Karpas-422 (cell line): ENCODE data around the gene DMPK. TPM values are rescaled to one million over a fixed set of nuclear protein-coding genes. Genes with fewer than 3 reads are reported as not detected.

Experiments
- DNase-seq: peaks from one replicate; pipeline ENCODE4 v3.0.0-alpha.2; 2015
- H2AFZ ChIP-seq: fragments of 200-600 bp; sonication (generic); 2 replicates; pipeline ENCODE4 v1.6.1; 2014; ENCODE audit warnings: antibody characterized with exemption, low read length, mixed read lengths
- H3K27ac ChIP-seq: fragments of 200-600 bp; sonication (generic); 2 replicates; pipeline ENCODE4 v1.5.1; 2014; ENCODE audit warnings: mild to moderate bottlenecking, low read length, moderate library complexity
- H3K27me3 ChIP-seq: fragments of 200-600 bp; sonication (generic); 2 replicates; pipeline ENCODE4 v1.6.1; 2014; ENCODE audit warnings: low read length, mixed read lengths
- H3K36me3 ChIP-seq: fragments of 200-600 bp; sonication (generic); 2 replicates; pipeline ENCODE4 v1.6.1; 2014; ENCODE audit warnings: low read length, mixed read lengths; ENCODE audit not compliant: insufficient read depth
- H3K4me1 ChIP-seq: fragments of 200-600 bp; sonication (generic); 2 replicates; pipeline ENCODE4 v1.6.1; 2014; ENCODE audit warnings: mild to moderate bottlenecking, low read length, mixed read lengths
- H3K4me2 ChIP-seq: fragments of 200-600 bp; sonication (generic); 2 replicates; pipeline ENCODE4 v1.6.1; 2014; ENCODE audit warnings: low read length, low read depth, mild to moderate bottlenecking; ENCODE audit not compliant: poor library complexity, severe bottlenecking
- H3K4me3 ChIP-seq: fragments of 200-600 bp; sonication (generic); 2 replicates; pipeline ENCODE4 v1.5.1; 2014; ENCODE audit warnings: mild to moderate bottlenecking, antibody characterized with exemption, low read length, mixed read lengths
- H3K79me2 ChIP-seq: fragments of 200-600 bp; sonication (generic); 2 replicates; pipeline ENCODE4 v1.6.1; 2014; ENCODE audit warnings: mild to moderate bottlenecking, low read length, mixed read lengths
- H3K9ac ChIP-seq: fragments of 200-600 bp; sonication (generic); 2 replicates; pipeline ENCODE4 v1.6.0; 2014; ENCODE audit warnings: low read length
- H3K9me2 ChIP-seq: fragments of 200-600 bp; sonication (generic), shearing (Covaris generic); replicated peaks from 2 replicates; pipeline ENCODE4 v1.6.0; 2014; ENCODE audit warnings: mild to moderate bottlenecking, low read length, moderate library complexity; ENCODE audit not compliant: insufficient read depth
- H3K9me3 ChIP-seq: fragments of 300-700, 200-600 bp; sonication (generic); 2 replicates; pipeline ENCODE4 v1.6.1; 2014; ENCODE audit warnings: low read length, mixed read lengths
- H4K20me1 ChIP-seq: fragments of 200-600 bp; sonication (generic); 2 replicates; pipeline ENCODE4 v1.6.1; 2014; ENCODE audit warnings: mild to moderate bottlenecking, antibody characterized with exemption, low read length, low read depth; ENCODE audit not compliant: insufficient read depth
- total RNA-seq: library from RNA; depleted of rRNA; stranded (reverse); fragments of >200 nt; shearing (Covaris generic); gene quantifications from 2 replicates; pipeline ENCODE4 v1.2.3, GENCODE V29; 2014; ENCODE audit warnings: low replicate concordance

DMPK gene
- total RNA-seq, 1 experiment from 2014 or later: 11.5 TPM

GRCh38 chr19:45772130-45772840, 10.0 kb downstream of the DMPK start:
- no peak overlapping the region for H3K9ac ChIP-seq
- 0 out of 2 replicates have a peak, but pooled peaks cover 4% of the 10 kb centered on the region for H4K20me1 ChIP-seq
- peaks cover 24% of the 10 kb centered on the region for H3K4me1 ChIP-seq
- DNase-seq: no peak
- H3K27me3 ChIP-seq: no peaks in the 10 kb centered on the region
- no peaks in the 10 kb centered on the region for H3K79me2 ChIP-seq
- H3K4me2 ChIP-seq: no peak overlapping the region
- H3K27ac ChIP-seq: no peak overlapping the region
- no peak overlapping the region for H3K4me3 ChIP-seq
- no peaks in the 10 kb centered on the region; the same call in 1 of the 2 replicates for H3K36me3 ChIP-seq
- no peaks in the 10 kb centered on the region for H3K9me2 ChIP-seq
- no peaks in the 10 kb centered on the region for H3K9me3 ChIP-seq
- H2AFZ ChIP-seq: no peak overlapping the region

DNA sequence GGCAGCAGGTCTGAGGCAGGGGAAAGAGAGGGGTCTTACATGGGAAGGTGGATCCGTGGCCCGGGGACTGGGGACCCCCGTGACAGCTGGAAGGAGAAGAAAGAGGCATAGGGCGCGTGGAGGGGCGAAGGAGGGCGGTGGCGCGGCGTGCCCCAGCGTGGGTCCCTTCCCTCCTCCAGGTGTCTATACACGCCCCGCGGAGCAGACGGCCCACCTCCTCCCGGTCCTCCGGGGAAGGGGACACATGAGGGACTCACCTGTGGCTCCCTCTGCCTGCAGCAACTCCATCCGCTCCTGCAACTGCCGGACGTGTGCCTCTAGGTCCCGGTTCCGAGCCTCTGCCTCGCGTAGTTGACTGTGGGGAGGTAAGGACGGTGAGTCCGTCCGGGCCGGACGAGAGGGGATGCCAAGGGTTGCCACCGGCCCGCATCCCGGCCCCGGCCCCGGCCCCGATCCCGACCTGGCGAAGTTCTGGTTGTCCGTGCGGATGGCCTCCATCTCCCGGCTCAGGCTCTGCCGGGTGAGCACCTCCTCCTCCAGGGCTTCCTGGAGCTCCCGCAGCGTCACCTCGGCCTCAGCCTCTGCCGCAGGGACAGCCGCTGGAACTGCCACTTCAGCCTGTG, 10.9 kb downstream of the DMPK start:
- DNase-seq: no peak
- Histone ChIP-seq H3K4me3 (no peak overlapping the region), H2AFZ (no peak overlapping the region), H4K20me1 (0 out of 2 replicates have a peak, but pooled peaks cover 4% of the 10 kb centered on the region), H3K27ac (no peak overlapping the region), H3K27me3 (no peaks in the 10 kb centered on the region), H3K4me1 (peaks cover 24% of the 10 kb centered on the region), H3K9ac (peak overlapping the region; percentile 45; the same call in 1 of the 2 replicates), H3K79me2 (no peaks in the 10 kb centered on the region), H3K4me2 (peak overlapping the region; percentile 87), H3K9me3 (no peaks in the 10 kb centered on the region), H3K9me2 (no peaks in the 10 kb centered on the region), H3K36me3 (no peaks in the 10 kb centered on the region)

GRCh38 chr19:45770192-45771101, 11.8 kb downstream of the DMPK start:
- Histone ChIP-seq H3K4me2 (peak overlapping the region; percentile 87), H2AFZ (no peak overlapping the region), H3K9me2 (no peaks in the 10 kb centered on the region), H3K27me3 (no peaks in the 10 kb centered on the region), H4K20me1 (0 out of 2 replicates have a peak, but pooled peaks cover 4% of the 10 kb centered on the region), H3K27ac (peak overlapping the region; percentile 64), H3K79me2 (no peaks in the 10 kb centered on the region), H3K9me3 (no peaks in the 10 kb centered on the region), H3K4me3 (peak overlapping the region; percentile 62), H3K9ac (peak overlapping the region; percentile 70), H3K4me1 (peaks cover 24% of the 10 kb centered on the region), H3K36me3 (no peaks in the 10 kb centered on the region)
- DNase-seq: peak; percentile 99

- H3K79me2 ChIP-seq: no peaks in the 10 kb centered on the region
- H2AFZ ChIP-seq: no peak overlapping the region
- H3K36me3 ChIP-seq: no peaks in the 10 kb centered on the region
- H3K9me3 ChIP-seq: no peaks in the 10 kb centered on the region
- no peaks in the 10 kb centered on the region for H3K9me2 ChIP-seq
- no peaks in the 10 kb centered on the region for H3K27me3 ChIP-seq
- H3K4me3 ChIP-seq: peak overlapping the region; percentile 62
- H3K4me1 ChIP-seq: peaks cover 24% of the 10 kb centered on the region
- DNase-seq: peak; percentile 70
- peak overlapping the region; percentile 87 for H3K4me2 ChIP-seq
- H3K9ac ChIP-seq: peak overlapping the region; percentile 70
- peak overlapping the region; percentile 64 for H3K27ac ChIP-seq
- 0 out of 2 replicates have a peak, but pooled peaks cover 4% of the 10 kb centered on the region for H4K20me1 ChIP-seq
These were observed 12.5 kb downstream of the DMPK start for GRCh38 chr19:45769821-45770191.

DNA sequence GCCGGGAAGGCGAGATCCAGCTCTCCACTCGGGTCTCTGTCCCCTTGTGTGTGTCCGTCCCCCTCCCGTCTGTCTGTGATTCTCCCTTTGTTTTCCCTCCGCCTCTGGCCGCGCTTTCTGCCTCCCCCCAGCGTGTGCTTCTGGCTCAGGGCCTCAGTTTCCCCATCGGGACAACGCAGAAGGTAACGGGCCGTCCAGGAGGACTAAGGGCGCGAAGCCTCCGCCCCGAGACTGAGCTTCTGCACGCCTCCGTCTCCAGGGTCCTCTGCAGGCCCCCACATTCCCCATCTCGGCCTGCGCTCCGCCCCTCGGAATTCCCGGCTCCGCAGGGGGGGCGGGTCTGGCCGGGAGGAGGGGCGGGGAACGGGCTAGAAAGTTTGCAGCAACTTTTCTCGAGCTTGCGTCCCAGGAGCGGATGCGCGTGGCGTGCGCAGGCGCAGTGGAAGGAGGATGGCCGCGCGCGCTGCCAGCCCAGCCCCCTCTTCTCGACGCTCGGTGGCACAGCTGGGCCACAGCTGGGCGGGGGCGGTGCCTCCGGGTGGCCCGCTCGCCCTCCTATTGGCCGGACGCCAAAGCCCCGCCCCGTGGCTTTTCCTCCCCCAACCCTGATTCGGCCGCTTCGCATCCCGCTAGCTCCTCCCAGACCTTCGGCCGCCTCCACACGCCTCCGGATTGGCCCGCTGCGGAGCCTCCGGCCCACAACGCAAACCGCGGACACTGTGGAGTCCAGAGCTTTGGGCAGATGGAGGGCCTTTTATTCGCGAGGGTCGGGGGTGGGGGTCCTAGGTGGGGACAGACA, 13.1 kb downstream of the DMPK start, which contains the start of gene SIX5:
SIX5 (minus strand) TSS at position 269 of the 799 bp plus-strand sequence. CDS start 408 bp downstream, outside the sequence.
- Histone ChIP-seq H3K9me3 (no peaks in the 10 kb centered on the region), H3K27me3 (no peaks in the 10 kb centered on the region), H3K4me2 (peak within 1 kb of the TSS; percentile 100), H3K9me2 (no peaks in the 10 kb centered on the region), H4K20me1 (0 out of 2 replicates have a peak, but pooled peaks cover 4% of the 10 kb centered on the region), H2AFZ (peak within 1 kb of the TSS; percentile 32; the same call in 1 of the 2 replicates), H3K9ac (peak within 1 kb of the TSS; percentile 95), H3K79me2 (no peaks in the 10 kb centered on the region), H3K36me3 (no peaks in the 10 kb centered on the region), H3K4me3 (peak within 1 kb of the TSS; percentile 95), H3K27ac (peak within 1 kb of the TSS; percentile 72), H3K4me1 (peaks cover 24% of the 10 kb centered on the region)
- DNase-seq: peak; percentile 99

DNA sequence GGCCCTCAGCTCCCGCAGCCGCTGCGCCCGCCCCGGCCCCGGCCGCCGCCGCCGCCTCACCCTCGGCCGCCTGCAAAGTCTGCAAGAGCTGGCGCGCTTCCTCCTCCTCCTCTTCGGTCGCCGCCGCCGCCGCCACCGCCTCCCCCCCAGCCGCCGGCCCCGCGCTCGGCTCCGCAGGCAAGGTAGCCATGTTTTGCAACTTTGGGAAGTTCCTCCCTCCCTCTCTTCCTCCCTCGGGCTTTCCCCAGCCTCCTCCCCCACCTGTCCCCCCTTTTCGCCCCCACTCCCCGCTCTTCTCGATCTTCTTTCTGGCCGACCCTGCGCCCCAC, 13.7 kb downstream of the DMPK start:
- Histone ChIP-seq H3K27ac (peak overlapping the region; percentile 72), H4K20me1 (0 out of 2 replicates have a peak, but pooled peaks cover 4% of the 10 kb centered on the region), H3K27me3 (no peaks in the 10 kb centered on the region), H3K79me2 (no peaks in the 10 kb centered on the region), H3K36me3 (no peaks in the 10 kb centered on the region), H2AFZ (peak overlapping the region; percentile 32; the same call in 1 of the 2 replicates), H3K4me2 (peak overlapping the region; percentile 100), H3K4me3 (peak overlapping the region; percentile 95), H3K9me3 (no peaks in the 10 kb centered on the region), H3K4me1 (peaks cover 24% of the 10 kb centered on the region), H3K9me2 (no peaks in the 10 kb centered on the region), H3K9ac (peak overlapping the region; percentile 95)
- DNase-seq: peak; percentile 82

- Histone ChIP-seq H3K9me3 (no peaks in the 10 kb centered on the region), H3K27ac (no peak overlapping the region), H4K20me1 (0 out of 2 replicates have a peak, but pooled peaks cover 4% of the 10 kb centered on the region), H3K4me3 (peak overlapping the region; percentile 95), H3K79me2 (no peaks in the 10 kb centered on the region), H3K9ac (peak overlapping the region; percentile 95), H3K9me2 (no peaks in the 10 kb centered on the region), H3K4me1 (peaks cover 24% of the 10 kb centered on the region), H3K4me2 (peak overlapping the region; percentile 100), H3K27me3 (no peaks in the 10 kb centered on the region), H3K36me3 (no peaks in the 10 kb centered on the region), H2AFZ (no peak overlapping the region)
- no peak for DNase-seq
These were observed 14.2 kb downstream of the DMPK start for GRCh38 chr19:45767881-45768654.
